ENCODE results near the gene DEDD. TPM values are rescaled to one million over a fixed set of nuclear protein-coding genes. Genes with fewer than 3 reads are reported as not detected.

Gene DEDD
- total and polyA plus RNA-seq, 10 of the 15 experiments (the other 5 are each of a cell fraction or from before 2014, with no cell fraction given) = 13.6 to 33.9 (median 30.3) TPM

DNA sequence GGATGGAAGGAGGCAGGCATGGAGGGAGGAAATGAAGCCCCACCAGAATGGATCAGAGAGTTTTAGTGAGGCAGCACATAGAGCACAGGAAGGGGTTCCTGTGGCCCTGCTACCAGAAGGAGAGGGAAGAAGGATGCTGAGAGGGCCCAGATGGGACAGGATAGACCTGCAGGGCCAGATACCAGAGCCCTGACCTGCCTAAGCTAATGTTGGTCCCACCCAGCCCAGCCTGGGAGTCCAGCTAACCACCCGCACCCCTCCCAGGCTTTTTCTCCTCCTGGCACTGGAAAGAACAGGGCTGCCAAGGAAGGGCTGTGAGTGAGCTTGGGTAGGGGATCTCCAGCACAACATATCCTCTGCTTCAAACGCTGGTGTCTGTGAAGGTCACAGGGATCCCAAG lies 50.0 kb downstream of the DEDD start:
- in situ Hi-C loops (cut with MboI) = no loop called here
- H3K4me3 ChIP-seq = no peak overlapping the region
- no peak for ATAC-seq
- no peaks in the 10 kb centered on the region for H3K36me3 ChIP-seq (ENCODE audit: control insufficient read depth in 2 of 2, insufficient read depth in 2 of 2, low read length in 1 of 2)
- no peak for DNase-seq (ENCODE audit: low read depth, low spot score)
- ChIA-PET POLR2A (interaction anchor here (1.0 kb wide), 1 partner anchor 11 kb away, joined by 4 read pairs; no protein-coding TSS in a partner anchor), SMC1A (ENCODE audit: uncharacterized antibody, unreplicated experiment) (interaction anchor here (1.2 to 1.7 kb wide), 2 partner anchors 14 to 15 kb away, joined by 3 to 4 read pairs; no protein-coding TSS in a partner anchor), RAD21 (ENCODE audit: unreplicated experiment) (no interaction called here), CTCF (no interaction called here)
- no TSS peak for BruUV-seq (replicated peaks)
- H3K27ac ChIP-seq (ENCODE audit: control insufficient read depth, insufficient read depth) = no peak overlapping the region
- no peak overlapping the region for H3K9ac ChIP-seq (ENCODE audit: control insufficient read depth, insufficient read depth, low read length)
- no peaks in the 10 kb centered on the region for H4K20me1 ChIP-seq (ENCODE audit: control insufficient read depth, insufficient read depth)
- no peak overlapping the region for H3K4me2 ChIP-seq (ENCODE audit: control insufficient read depth, insufficient read depth)
- 43% methylated on average over 2 of the region's 2 CpGs for WGBS (ENCODE audit: insufficient coverage, insufficient replicate concordance, low lambda C conversion rate, missing lambda C conversion rate)
- no peak overlapping the region for H2AFZ ChIP-seq (ENCODE audit: control insufficient read depth, low read depth, low read length)
- no peaks in the 10 kb centered on the region for H3K9me3 ChIP-seq (replicated peaks; ENCODE audit: control insufficient read depth, insufficient read depth, low read length)
- H3K79me2 ChIP-seq (ENCODE audit: control insufficient read depth, insufficient read depth, low read length) = no peaks in the 10 kb centered on the region
- intact Hi-C loops (cut with micrococcal nuclease; ENCODE audit: unreplicated experiment) = no loop called here
- H3K4me1 ChIP-seq (ENCODE audit: control insufficient read depth, insufficient read depth, low read length) = no peaks in the 10 kb centered on the region; the same call in 1 of the 2 replicates
- TF ChIP-seq YBX1 (IDR thresholded peaks at IDR 0.05) (no peak), RAD21 (IDR thresholded peaks at IDR 0.05; ENCODE audit: insufficient read depth, low read depth, low read length) (no peak), HDAC2 (IDR thresholded peaks at IDR 0.05) (no peak)
- TF ChIP-seq, protein P1, sequence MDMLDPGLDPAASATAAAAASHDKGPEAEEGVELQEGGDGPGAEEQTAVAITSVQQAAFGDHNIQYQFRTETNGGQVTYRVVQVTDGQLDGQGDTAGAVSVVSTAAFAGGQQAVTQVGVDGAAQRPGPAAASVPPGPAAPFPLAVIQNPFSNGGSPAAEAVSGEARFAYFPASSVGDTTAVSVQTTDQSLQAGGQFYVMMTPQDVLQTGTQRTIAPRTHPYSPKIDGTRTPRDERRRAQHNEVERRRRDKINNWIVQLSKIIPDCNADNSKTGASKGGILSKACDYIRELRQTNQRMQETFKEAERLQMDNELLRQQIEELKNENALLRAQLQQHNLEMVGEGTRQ (IDR thresholded peaks at IDR 0.05; ENCODE audit: borderline replicate concordance, low read depth, low read length) = no peak
- H3K27me3 ChIP-seq (replicated peaks in 1 of 2; ENCODE audit: control insufficient read depth in 2 of 2, insufficient read depth in 2 of 2, low read length in 1 of 2) = no peaks in the 10 kb centered on the region
- no peak for FAIRE-seq

DNA sequence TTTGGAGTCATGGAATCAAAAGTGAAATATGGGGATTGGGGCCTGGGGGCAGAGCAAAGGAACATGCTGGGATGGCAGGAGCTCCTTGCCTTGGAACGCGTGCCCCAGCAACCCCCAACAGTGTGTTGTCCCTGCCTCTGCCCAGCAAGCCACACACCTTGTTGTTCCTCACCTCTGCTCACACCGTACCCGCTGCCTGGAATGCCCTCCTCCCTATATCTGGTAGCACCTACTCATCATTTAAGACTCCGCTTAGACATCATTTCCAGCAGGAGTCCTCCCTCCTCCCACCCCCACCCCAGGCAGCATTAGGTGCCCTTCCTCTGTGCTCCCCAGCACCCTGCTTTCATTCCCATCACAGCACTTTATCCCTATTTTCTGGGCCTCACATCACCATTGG lies 50.9 kb downstream of the DEDD start:
- BruUV-seq (replicated peaks) = no TSS peak
- intact Hi-C loops (cut with micrococcal nuclease; ENCODE audit: unreplicated experiment) (no loop called here), in situ Hi-C loops (cut with MboI) (no loop called here)
- Histone ChIP-seq H3K4me2 (ENCODE audit: control insufficient read depth, insufficient read depth) (no peak overlapping the region), H3K9ac (ENCODE audit: control insufficient read depth, insufficient read depth, low read length) (no peak overlapping the region), H3K27ac (ENCODE audit: control insufficient read depth, insufficient read depth) (no peak overlapping the region), H3K27me3 (replicated peaks in 1 of 2; ENCODE audit: control insufficient read depth in 2 of 2, insufficient read depth in 2 of 2, low read length in 1 of 2) (no peaks in the 10 kb centered on the region), H3K4me1 (ENCODE audit: control insufficient read depth, insufficient read depth, low read length) (no peaks in the 10 kb centered on the region; the same call in 1 of the 2 replicates), H3K9me3 (replicated peaks; ENCODE audit: control insufficient read depth, insufficient read depth, low read length) (no peaks in the 10 kb centered on the region), H2AFZ (ENCODE audit: control insufficient read depth, low read depth, low read length) (no peak overlapping the region), H4K20me1 (ENCODE audit: control insufficient read depth, insufficient read depth) (no peaks in the 10 kb centered on the region), H3K79me2 (ENCODE audit: control insufficient read depth, insufficient read depth, low read length) (no peaks in the 10 kb centered on the region), H3K36me3 (ENCODE audit: control insufficient read depth in 2 of 2, insufficient read depth in 2 of 2, low read length in 1 of 2) (no peaks in the 10 kb centered on the region), H3K4me3 (no peak overlapping the region)
- CTCF ChIA-PET = no interaction called here
- RAD21 ChIA-PET (ENCODE audit: unreplicated experiment) = no interaction called here
- POLR2A ChIA-PET = no interaction called here
- TF ChIP-seq HCFC1 (IDR thresholded peaks at IDR 0.05; ENCODE audit: low read length) = no peak
- TF ChIP-seq BRCA1 (IDR thresholded peaks at IDR 0.05; ENCODE audit: low read depth, low read length) = no peak
- TF ChIP-seq PAX5 (IDR thresholded peaks at IDR 0.05; ENCODE audit: borderline replicate concordance, low read depth, low read length) = no peak
- TF ChIP-seq CBX5 (IDR thresholded peaks at IDR 0.05; ENCODE audit: low read depth) = no peak
- TF ChIP-seq, protein P2, sequence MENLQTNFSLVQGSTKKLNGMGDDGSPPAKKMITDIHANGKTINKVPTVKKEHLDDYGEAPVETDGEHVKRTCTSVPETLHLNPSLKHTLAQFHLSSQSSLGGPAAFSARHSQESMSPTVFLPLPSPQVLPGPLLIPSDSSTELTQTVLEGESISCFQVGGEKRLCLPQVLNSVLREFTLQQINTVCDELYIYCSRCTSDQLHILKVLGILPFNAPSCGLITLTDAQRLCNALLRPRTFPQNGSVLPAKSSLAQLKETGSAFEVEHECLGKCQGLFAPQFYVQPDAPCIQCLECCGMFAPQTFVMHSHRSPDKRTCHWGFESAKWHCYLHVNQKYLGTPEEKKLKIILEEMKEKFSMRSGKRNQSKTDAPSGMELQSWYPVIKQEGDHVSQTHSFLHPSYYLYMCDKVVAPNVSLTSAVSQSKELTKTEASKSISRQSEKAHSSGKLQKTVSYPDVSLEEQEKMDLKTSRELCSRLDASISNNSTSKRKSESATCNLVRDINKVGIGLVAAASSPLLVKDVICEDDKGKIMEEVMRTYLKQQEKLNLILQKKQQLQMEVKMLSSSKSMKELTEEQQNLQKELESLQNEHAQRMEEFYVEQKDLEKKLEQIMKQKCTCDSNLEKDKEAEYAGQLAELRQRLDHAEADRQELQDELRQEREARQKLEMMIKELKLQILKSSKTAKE (IDR thresholded peaks at IDR 0.05; ENCODE audit: low read depth, poor library complexity, severe bottlenecking) = no peak
- TF ChIP-seq NFIC (IDR thresholded peaks at IDR 0.05; ENCODE audit: low read depth, low read length) = no peak
- no peak for TF ChIP-seq FOXK2 (IDR thresholded peaks at IDR 0.05)
- no peak for TF ChIP-seq SUZ12 (IDR thresholded peaks at IDR 0.05; ENCODE audit: unreplicated experiment)
- no peak for TF ChIP-seq CREM (IDR thresholded peaks at IDR 0.05; ENCODE audit: low read depth)
- no peak for TF ChIP-seq RCOR1 (conservative IDR thresholded peaks at IDR 0.05; ENCODE audit: low read depth, low read length)
- TF ChIP-seq EP300 (IDR thresholded peaks at IDR 0.05; ENCODE audit: borderline replicate concordance in 1 of 2, control insufficient read depth in 1 of 2, low read depth in 2 of 2, low read length in 2 of 2) = no peak
- TF ChIP-seq ATF7 (IDR thresholded peaks at IDR 0.05; ENCODE audit: low read depth) = no peak
- TF ChIP-seq ZNF274 (IDR thresholded peaks at IDR 0.05; ENCODE audit: insufficient read depth, insufficient read length) = no peak
- no peak for TF ChIP-seq YBX1 (IDR thresholded peaks at IDR 0.05)
- DNase-seq (ENCODE audit: low read depth, low spot score) (no peak), FAIRE-seq (no peak), ATAC-seq (no peak)
- WGBS (ENCODE audit: insufficient coverage, insufficient replicate concordance, low lambda C conversion rate, missing lambda C conversion rate) = 70% methylated on average over 5 of the region's 5 CpGs
- SMC1A ChIA-PET (ENCODE audit: uncharacterized antibody, unreplicated experiment) = interaction anchor here (1.1 kb wide), 1 partner anchor 11 kb away, joined by 4 read pairs; no protein-coding TSS in a partner anchor

All from GM12878 (cell line).